MM.1S (cell line): ENCODE measurements around the gene ALG8.
A peak's percentile ranks its signal among the peaks of the same experiment; 100 is the strongest.

Source experiments
- DNase-seq: peaks from one replicate; pipeline ENCODE4 v3.0.0-alpha.2; 2015
- H2AFZ ChIP-seq: fragments of 300-600 bp; sonication (generic); 2 replicates; pipeline ENCODE4 v1.6.0; 2016; ENCODE audit warnings: antibody characterized with exemption, low read length
- H3F3A ChIP-seq: fragments of 300-600 bp; sonication (generic); 2 replicates; pipeline ENCODE4 v1.6.1; 2016; ENCODE audit warnings: mild to moderate bottlenecking, antibody characterized with exemption, low read length, moderate library complexity, mixed read lengths; ENCODE audit not compliant: insufficient read depth
- H3K27ac ChIP-seq: fragments of 300-600 bp; sonication (generic); 2 replicates; pipeline ENCODE4 v1.5.1; 2016; ENCODE audit warnings: mild to moderate bottlenecking, low read length
- H3K27me3 ChIP-seq: fragments of 300-600 bp; sonication (generic); replicated peaks from 2 replicates; pipeline ENCODE4 v1.6.0; 2016; ENCODE audit warnings: low read length; ENCODE audit not compliant: insufficient read depth
- H3K36me3 ChIP-seq: fragments of 300-600 bp; sonication (generic); replicated peaks from 2 replicates; pipeline ENCODE4 v1.6.1; 2016; ENCODE audit warnings: mild to moderate bottlenecking, low read length, mixed read lengths; ENCODE audit not compliant: insufficient read depth
- H3K4me1 ChIP-seq: fragments of 300-600 bp; sonication (generic); 2 replicates; pipeline ENCODE4 v1.6.1; 2016; ENCODE audit warnings: low read length, mixed read lengths
- H3K4me2 ChIP-seq: fragments of 300-600 bp; sonication (generic); 2 replicates; pipeline ENCODE4 v1.6.0; 2016; ENCODE audit warnings: low read depth, low read length
- H3K4me3 ChIP-seq: fragments of 300-600 bp; sonication (generic); 2 replicates; pipeline ENCODE4 v1.5.1; 2016; ENCODE audit warnings: low read length, mixed read lengths
- H3K79me2 ChIP-seq: fragments of 300-600 bp; sonication (generic); 2 replicates; pipeline ENCODE4 v1.6.1; 2016; ENCODE audit warnings: mixed run types, low read length, mixed read lengths
- H3K9ac ChIP-seq: fragments of 300-600 bp; sonication (generic); 2 replicates; pipeline ENCODE4 v1.6.1; 2016; ENCODE audit warnings: low read length, mixed read lengths
- H3K9me2 ChIP-seq: fragments of 300-600 bp; sonication (generic); replicated peaks from 2 replicates; pipeline ENCODE4 v1.6.1; 2016; ENCODE audit warnings: mild to moderate bottlenecking, low read length, mixed read lengths; ENCODE audit not compliant: insufficient read depth
- H3K9me3 ChIP-seq: fragments of 300-600 bp; sonication (generic); replicated peaks from 2 replicates; pipeline ENCODE4 v1.6.1; 2016; ENCODE audit warnings: mild to moderate bottlenecking, low read length, mixed read lengths; ENCODE audit not compliant: insufficient read depth
- H4K20me1 ChIP-seq: fragments of 300-600 bp; sonication (generic); 2 replicates; pipeline ENCODE4 v1.6.1; 2016; ENCODE audit warnings: mild to moderate bottlenecking, low read length, moderate library complexity, mixed read lengths; ENCODE audit not compliant: insufficient read depth
- CTCF ChIP-seq: fragments of 300-600 bp; sonication (generic); IDR thresholded peaks from 2 replicates; pipeline ENCODE4 v1.5.1; 2016; ENCODE audit warnings: antibody characterized with exemption, low read length, mixed read lengths
- EZH2 ChIP-seq: fragments of 300-600 bp; sonication (generic); optimal IDR thresholded peaks from 2 replicates; pipeline ENCODE3; 2017; ENCODE audit warnings: low read depth, mild to moderate bottlenecking, antibody characterized with exemption, low read length, mixed read lengths
- EZH2phosphoT487 ChIP-seq: fragments of 300-600 bp; sonication (generic); IDR thresholded peaks from 2 replicates; pipeline ENCODE4 v1.6.1; 2018; ENCODE audit warnings: antibody characterized with exemption, low read length

The ALG8 gene

GRCh38 chr11:78080818-78081495 lies 58.5 kb downstream of the ALG8 start:
- Histone ChIP-seq H4K20me1 (no peaks in the 10 kb centered on the region), H3F3A (no peaks in the 10 kb centered on the region), H3K4me1 (peaks cover 8% of the 10 kb centered on the region), H2AFZ (peak overlapping the region; percentile 27; the same call in 1 of the 2 replicates), H3K79me2 (peaks cover 38% of the 10 kb centered on the region), H3K27me3 (no peaks in the 10 kb centered on the region), H3K9me3 (no peaks in the 10 kb centered on the region), H3K27ac (no peak overlapping the region), H3K9ac (no peak overlapping the region), H3K4me2 (no peak overlapping the region), H3K36me3 (no peaks in the 10 kb centered on the region), H3K4me3 (no peak overlapping the region), H3K9me2 (no peaks in the 10 kb centered on the region)
- TF ChIP-seq EZH2phosphoT487, result no peak
- TF ChIP-seq EZH2, result no peak
- no peak for TF ChIP-seq CTCF
- no peak for DNase-seq

GRCh38 chr11:78080084-78080817 lies 59.2 kb downstream of the ALG8 start:
- peak; percentile 8 for DNase-seq
- H4K20me1 ChIP-seq, result no peaks in the 10 kb centered on the region
- no peaks in the 10 kb centered on the region for H3K27me3 ChIP-seq
- H3K9me2 ChIP-seq, result no peaks in the 10 kb centered on the region
- H3K27ac ChIP-seq, result peak overlapping the region; percentile 60; the same call in 1 of the 2 replicates
- TF ChIP-seq CTCF (no peak), EZH2phosphoT487 (no peak)
- H3K4me3 ChIP-seq, result peak overlapping the region; percentile 92
- peak overlapping the region; percentile 76 for H3K4me2 ChIP-seq
- H2AFZ ChIP-seq, result peak overlapping the region; percentile 88
- H3K9ac ChIP-seq, result peak overlapping the region; percentile 90
- H3K36me3 ChIP-seq, result no peaks in the 10 kb centered on the region
- peaks cover 45% of the 10 kb centered on the region for H3K79me2 ChIP-seq
- no peaks in the 10 kb centered on the region for H3K9me3 ChIP-seq
- H3K4me1 ChIP-seq, result peaks cover 8% of the 10 kb centered on the region
- no peaks in the 10 kb centered on the region for H3F3A ChIP-seq

DNA sequence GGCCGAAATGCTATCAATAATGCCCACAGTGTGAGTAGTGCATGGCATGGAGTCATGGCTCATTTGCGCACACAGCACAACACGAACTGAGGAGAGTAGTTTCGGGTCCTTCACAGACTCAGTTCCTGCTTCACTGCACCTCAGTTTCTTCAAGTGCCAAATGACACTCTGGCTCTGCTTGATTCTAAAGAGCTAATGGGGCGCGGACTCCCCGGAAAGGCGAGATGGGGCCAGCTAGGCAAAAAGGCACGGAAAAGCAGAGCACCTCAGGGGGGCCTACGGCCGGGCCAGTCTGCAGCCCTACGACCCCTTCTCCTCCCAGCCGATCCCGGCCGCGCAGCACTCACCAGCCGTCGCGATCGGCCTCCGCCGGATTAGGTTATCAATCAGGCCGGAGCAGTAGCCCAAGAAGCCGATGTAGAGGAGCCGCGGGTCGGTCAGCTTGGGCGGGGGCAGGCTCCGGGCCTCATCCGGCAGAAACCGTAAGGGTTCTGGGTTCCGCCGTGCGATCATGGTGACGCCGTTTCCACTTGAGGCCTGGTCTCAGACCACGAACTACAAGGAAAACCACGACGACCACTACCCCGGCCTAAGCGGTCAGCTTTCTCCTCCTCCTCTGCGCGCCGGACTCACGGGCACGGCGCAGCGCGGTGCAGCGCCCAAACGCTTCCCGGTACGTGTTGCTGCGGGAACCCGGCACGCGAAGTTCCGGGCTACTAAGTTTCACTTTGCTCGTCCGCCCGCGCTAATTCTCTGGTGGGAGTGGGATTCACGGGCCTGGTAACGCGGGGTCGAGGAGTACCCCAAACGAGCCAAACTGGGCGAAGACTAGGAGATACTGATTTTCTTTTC lies 60.0 kb downstream of the ALG8 start, which contains the start of gene NDUFC2:
Gene NDUFC2 (minus strand): TSS at position 631 of the 852 bp plus-strand sequence. CDS start 118 bp downstream, at position 513.
- Histone ChIP-seq H3K4me2 (peak within 1 kb of the TSS; percentile 76), H3K27ac (peak within 1 kb of the TSS; percentile 60; the same call in 1 of the 2 replicates), H4K20me1 (no peaks in the 10 kb centered on the region), H3K36me3 (no peaks in the 10 kb centered on the region), H2AFZ (peak within 1 kb of the TSS; percentile 88), H3K9ac (peak within 1 kb of the TSS; percentile 90), H3K9me2 (no peaks in the 10 kb centered on the region), H3K9me3 (no peaks in the 10 kb centered on the region), H3K79me2 (peaks cover 53% of the 10 kb centered on the region), H3K4me1 (peaks cover 8% of the 10 kb centered on the region), H3F3A (no peaks in the 10 kb centered on the region), H3K4me3 (peak within 1 kb of the TSS; percentile 92), H3K27me3 (no peaks in the 10 kb centered on the region)
- TF ChIP-seq EZH2, result no peak
- TF ChIP-seq EZH2phosphoT487, result no peak
- no peak for TF ChIP-seq CTCF
- peak; percentile 79 for DNase-seq
